GM12878 (cell line): ENCODE measurements around the gene ADNP2. TPM values are rescaled to one million over a fixed set of nuclear protein-coding genes. Genes with fewer than 3 reads are reported as not detected.

Experiments used
- ATAC-seq: fragments of 200-7000 bp; cut with Tn5 transposase; 3 replicates; pipeline ENCODE4 v1.9.1; 2020; ENCODE audit warnings: mild to moderate bottlenecking, moderate library complexity
- BruUV-seq: library from RNA; stranded (reverse); fragments of 400-500 nt; replicated peaks from 2 replicates; lab custom pipeline; 2021; lab: Mats Ljungman, UMichigan
- CTCF ChIA-PET: fragments of 300-600 bp; sonication (Branson Sonifier 250); formaldehyde crosslinking; extraction: SDS; loops from one replicate; lab custom pipeline; 2021; ENCODE audit warnings: inconsistent platforms; lab: Yijun Ruan, JAX
- POLR2A ChIA-PET: fragments of 350-600 bp; formaldehyde crosslinking; extraction: SDS; loops from one replicate; lab custom pipeline; 2021; ENCODE audit warnings: inconsistent platforms; lab: Charles Lee
- RAD21 ChIA-PET: fragments of 300-600 bp; sonication (Branson Sonifier 250); formaldehyde crosslinking; loops from one replicate; lab custom pipeline; 2023; ENCODE audit warnings: antibody characterized with exemption; ENCODE audit not compliant: unreplicated experiment; lab: Charles Lee
- SMC1A ChIA-PET: fragments of 300-600 bp; sonication (Branson Sonifier 250); formaldehyde crosslinking; loops from one replicate; lab custom pipeline; 2023; ENCODE audit not compliant: unreplicated experiment, uncharacterized antibody; lab: Charles Lee
- DNase-seq: peaks from one replicate; pipeline ENCODE4 v3.0.0-alpha.2; 2011; ENCODE audit warnings: low read depth, low spot score
- FAIRE-seq: peaks from 3 replicates; lab custom pipeline; 2011; peaks lifted over from hg19 to GRCh38; lab: Jason Lieb, UNC
- H2AFZ ChIP-seq: 2 replicates; pipeline ENCODE4 v1.6.0; 2011; ENCODE audit warnings: low read depth, low read length, control low read depth; ENCODE audit not compliant: control insufficient read depth
- H3K27ac ChIP-seq: 2 replicates; pipeline ENCODE4 v1.5.1; 2011; ENCODE audit warnings: control low read depth; ENCODE audit not compliant: control insufficient read depth, insufficient read depth
- H3K27me3 ChIP-seq, 2 experiments: replicated peaks in 1 of 2; 2 replicates each; pipeline versions ENCODE4 v1.6.0 to v1.6.1; 2011; ENCODE audit warnings: low read length in 1 of 2; ENCODE audit not compliant: control insufficient read depth in 2 of 2, insufficient read depth in 2 of 2
- H3K36me3 ChIP-seq, 2 experiments: 2 replicates each; pipeline ENCODE4 v1.5.1; 2011; ENCODE audit warnings: low read length in 1 of 2; ENCODE audit not compliant: control insufficient read depth in 2 of 2, insufficient read depth in 2 of 2
- H3K4me1 ChIP-seq: 2 replicates; pipeline ENCODE4 v1.6.1; 2011; ENCODE audit warnings: mild to moderate bottlenecking, low read length, moderate library complexity, mixed read lengths; ENCODE audit not compliant: control insufficient read depth, insufficient read depth
- H3K4me2 ChIP-seq: 2 replicates; pipeline ENCODE4 v1.6.0; 2011; ENCODE audit warnings: control low read depth; ENCODE audit not compliant: control insufficient read depth, insufficient read depth
- H3K4me3 ChIP-seq: fragments of 200-600 bp; sonication (generic); 2 replicates; pipeline ENCODE4 v1.5.1; 2016
- H3K79me2 ChIP-seq: 2 replicates; pipeline ENCODE4 v1.6.0; 2011; ENCODE audit warnings: low read length; ENCODE audit not compliant: control insufficient read depth, insufficient read depth
- H3K9ac ChIP-seq: 2 replicates; pipeline ENCODE4 v1.8.0; 2011; ENCODE audit warnings: low read length, control low read depth, mixed read lengths; ENCODE audit not compliant: control insufficient read depth, insufficient read depth
- H3K9me3 ChIP-seq: replicated peaks from 3 replicates; pipeline ENCODE4 v1.5.1; 2011; ENCODE audit warnings: mild to moderate bottlenecking, low read length; ENCODE audit not compliant: control insufficient read depth, insufficient read depth
- H4K20me1 ChIP-seq: 2 replicates; pipeline ENCODE4 v1.6.0; 2011; ENCODE audit not compliant: control insufficient read depth, insufficient read depth
- BHLHE40 ChIP-seq, 2 experiments: fragments of 450-650 bp in 1 of 2; IDR thresholded peaks; 2 replicates each; pipeline ENCODE4 v1.6.1; 2011 to 2017; ENCODE audit warnings: low read depth in 2 of 2, borderline replicate concordance in 1 of 2, improper control_type of control experiment in 1 of 2, low read length in 1 of 2, mild to moderate bottlenecking in 1 of 2
- IKZF2 ChIP-seq, 2 experiments: fragments of 450-650 bp; IDR thresholded peaks; 2 replicates each; pipeline ENCODE4 v1.6.1; 2017; ENCODE audit warnings: mild to moderate bottlenecking in 2 of 2, moderate library complexity in 2 of 2
- KDM1A ChIP-seq: fragments of 200-600 bp; sonication (generic); IDR thresholded peaks from 2 replicates; pipeline ENCODE4 v1.6.1; 2016; ENCODE audit warnings: borderline replicate concordance
- WGBS: methylation state at CpG from one replicate; pipeline ENCODE4 v1.1.6; 2016; ENCODE audit warnings: low lambda C conversion rate; ENCODE audit not compliant: insufficient replicate concordance, insufficient coverage; ENCODE audit errors: missing lambda C conversion rate; 5-methylcytosine and 5-hydroxymethylcytosine counted together
- in situ Hi-C: fragments of 300-500 bp; cut with MboI; formaldehyde crosslinking; loops from 9 replicates; pipeline ENCODE4 v1.14.3; 2018; ENCODE audit warnings: mixed read lengths
- intact Hi-C: fragments of 100-400 bp; cut with micrococcal nuclease; formaldehyde crosslinking; loops from one replicate; pipeline ENCODE4 v1.14.2; 2022; ENCODE audit not compliant: unreplicated experiment
- polyA plus RNA-seq, 11 experiments: library from polyadenylated mRNA; depleted of rRNA in 4 of 11; unstranded in 6 of 11; stranded (reverse) in 5 of 11; fragments of >200 nt; fragmentation: Nextera tagmentation in 4 of 11; fragmentation: Illumina TruSeq in 1 of 11; extraction: Ambion mirVana in 4 of 11; extraction: Trizol in 1 of 11; gene quantifications; 1 replicate in 1 of 11; 2 replicates in 10 of 11; pipeline versions ENCODE4 v1.2.1 to v1.2.3, GENCODE V29; 2011 to 2016; ENCODE audit warnings: inconsistent platforms in 2 of 11, missing spikeins in 2 of 11, low read depth in 1 of 11
- total RNA-seq, 4 experiments: library from RNA; depleted of rRNA in 3 of 4; stranded (reverse); fragments of >200 nt in 3 of 4; fragmentation: Illumina TruSeq in 1 of 4; extraction: Trizol in 1 of 4; gene quantifications; 2 replicates each; pipeline versions ENCODE4 v1.2.1 to v1.2.3, GENCODE V29; 2013 to 2021
- TF ChIP-seq, protein P1 (sequence below): fragments of 450-650 bp; IDR thresholded peaks from 2 replicates; pipeline ENCODE4 v1.6.1; 2016; ENCODE audit warnings: mild to moderate bottlenecking

Gene ADNP2
- total and polyA plus RNA-seq, 10 of the 15 experiments (the other 5 are each of a cell fraction or from before 2014, with no cell fraction given): 3.7 to 25.1 (median 13.0) TPM

- RAD21 ChIA-PET: interaction anchor here (1.5 to 2.1 kb wide), 3 partner anchors 37 to 83 kb away, joined by 3 to 8 read pairs (median 6); no protein-coding TSS in a partner anchor
- POLR2A ChIA-PET: no interaction called here
- Histone ChIP-seq H3K4me3 (no peak overlapping the region), H3K27ac (no peak overlapping the region), H3K27me3 (no peaks in the 10 kb centered on the region), H4K20me1 (no peaks in the 10 kb centered on the region), H3K4me2 (no peak overlapping the region), H3K79me2 (no peaks in the 10 kb centered on the region), H2AFZ (no peak overlapping the region), H3K9me3 (no peaks in the 10 kb centered on the region), H3K36me3 (no peaks in the 10 kb centered on the region), H3K9ac (no peak overlapping the region), H3K4me1 (no peaks in the 10 kb centered on the region)
- no TSS peak for BruUV-seq
- intact Hi-C loops: no loop called here
- 41% methylated on average over 10 of the region's 10 CpGs for WGBS
- DNase-seq: no peak
- in situ Hi-C loops: no loop called here
- CTCF ChIA-PET: interaction anchor here (0.9 to 3.6 kb wide), 5 partner anchors 14 to 84 kb away, joined by 3 to 42 read pairs (median 5); no protein-coding TSS in a partner anchor
- no peak for FAIRE-seq
- no peak for TF ChIP-seq KDM1A
- ATAC-seq: no peak
- SMC1A ChIA-PET: interaction anchor here (1.1 to 4.7 kb wide), 3 partner anchors 15 to 84 kb away, joined by 4 to 34 read pairs (median 5); no protein-coding TSS in a partner anchor
Observed at GRCh38 chr18:80173060-80173459, 64.0 kb downstream of the ADNP2 start.

GRCh38 chr18:80175451-80176204 lies 66.6 kb downstream of the ADNP2 start:
- ChIA-PET CTCF (interaction anchor here (0.6 to 1.3 kb wide), 4 partner anchors 21 to 69 kb away, joined by 3 to 5 read pairs (median 4); no protein-coding TSS in a partner anchor), POLR2A (interaction anchor here (0.6 to 0.8 kb wide), 3 partner anchors 16 to 652 kb away, joined by 3 to 8 read pairs (median 6); no protein-coding TSS in a partner anchor), SMC1A (interaction anchor here (1.0 to 1.9 kb wide), 4 partner anchors 16 to 83 kb away, joined by 3 to 5 read pairs (median 4); no protein-coding TSS in a partner anchor), RAD21 (interaction anchor here (0.7 to 2.0 kb wide), 6 partner anchors 17 to 81 kb away, joined by 3 to 8 read pairs (median 4); no protein-coding TSS in a partner anchor)
- H3K79me2 ChIP-seq: no peaks in the 10 kb centered on the region
- TF ChIP-seq BHLHE40 (IDR thresholded peaks at IDR 0.05; ENCODE audit: borderline replicate concordance in 1 of 2, low read depth in 2 of 2, low read length in 1 of 2) (peak in 1 of 2 experiments; percentile 42; a peak in 1 of 4 replicates), IKZF2 (IDR thresholded peaks at IDR 0.05) (no peak)
- TF ChIP-seq, protein P1, sequence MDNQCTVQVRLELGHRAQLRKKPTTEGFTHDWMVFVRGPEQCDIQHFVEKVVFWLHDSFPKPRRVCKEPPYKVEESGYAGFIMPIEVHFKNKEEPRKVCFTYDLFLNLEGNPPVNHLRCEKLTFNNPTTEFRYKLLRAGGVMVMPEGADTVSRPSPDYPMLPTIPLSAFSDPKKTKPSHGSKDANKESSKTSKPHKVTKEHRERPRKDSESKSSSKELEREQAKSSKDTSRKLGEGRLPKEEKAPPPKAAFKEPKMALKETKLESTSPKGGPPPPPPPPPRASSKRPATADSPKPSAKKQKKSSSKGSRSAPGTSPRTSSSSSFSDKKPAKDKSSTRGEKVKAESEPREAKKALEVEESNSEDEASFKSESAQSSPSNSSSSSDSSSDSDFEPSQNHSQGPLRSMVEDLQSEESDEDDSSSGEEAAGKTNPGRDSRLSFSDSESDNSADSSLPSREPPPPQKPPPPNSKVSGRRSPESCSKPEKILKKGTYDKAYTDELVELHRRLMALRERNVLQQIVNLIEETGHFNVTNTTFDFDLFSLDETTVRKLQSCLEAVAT: peak; percentile 62; the same call in 1 of the 2 replicates
- H4K20me1 ChIP-seq: no peaks in the 10 kb centered on the region
- FAIRE-seq: no peak
- no peak overlapping the region for H3K4me2 ChIP-seq
- H2AFZ ChIP-seq: no peak overlapping the region
- no peak for DNase-seq
- no peak for ATAC-seq
- no peak overlapping the region for H3K9ac ChIP-seq
- 40% methylated on average over 18 of the region's 18 CpGs for WGBS
- intact Hi-C loops: no loop called here
- BruUV-seq: no TSS peak
- no peaks in the 10 kb centered on the region for H3K9me3 ChIP-seq
- H3K36me3 ChIP-seq: no peaks in the 10 kb centered on the region
- H3K4me1 ChIP-seq: peaks cover 10% of the 10 kb centered on the region
- in situ Hi-C loops: no loop called here
- H3K27ac ChIP-seq: no peak overlapping the region
- no peak overlapping the region for H3K4me3 ChIP-seq
- H3K27me3 ChIP-seq: no peaks in the 10 kb centered on the region
